Activated T-helper 9 cell treated with anti-CD3 and anti-CD28 coated beads, Interleukin-2, amount 50 U/mL, for 16 hours (primary cell): ENCODE data around the gene CTSD.

Experiments used
- DNase-seq: peaks from one replicate; pipeline ENCODE4 v3.0.0-alpha.2; 2020; ENCODE audit warnings: low read depth

Gene CTSD

DNA sequence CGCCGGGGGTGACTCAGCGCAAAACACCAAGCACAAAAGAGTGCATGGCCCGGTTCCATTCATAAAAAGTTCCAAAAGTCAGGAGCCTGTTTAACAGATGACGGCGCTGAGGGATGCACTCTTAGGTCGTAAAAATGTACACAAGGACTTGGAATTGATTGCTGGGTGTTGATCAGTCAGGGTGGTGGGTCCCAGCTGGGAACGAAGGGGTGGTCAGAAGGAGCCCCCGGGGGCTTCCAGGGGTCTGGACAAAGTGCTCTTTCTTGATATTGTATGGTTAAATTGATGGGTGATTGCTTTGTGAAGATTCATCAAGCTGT is 34.1 kb downstream of the CTSD start:
- no peak for DNase-seq

DNA sequence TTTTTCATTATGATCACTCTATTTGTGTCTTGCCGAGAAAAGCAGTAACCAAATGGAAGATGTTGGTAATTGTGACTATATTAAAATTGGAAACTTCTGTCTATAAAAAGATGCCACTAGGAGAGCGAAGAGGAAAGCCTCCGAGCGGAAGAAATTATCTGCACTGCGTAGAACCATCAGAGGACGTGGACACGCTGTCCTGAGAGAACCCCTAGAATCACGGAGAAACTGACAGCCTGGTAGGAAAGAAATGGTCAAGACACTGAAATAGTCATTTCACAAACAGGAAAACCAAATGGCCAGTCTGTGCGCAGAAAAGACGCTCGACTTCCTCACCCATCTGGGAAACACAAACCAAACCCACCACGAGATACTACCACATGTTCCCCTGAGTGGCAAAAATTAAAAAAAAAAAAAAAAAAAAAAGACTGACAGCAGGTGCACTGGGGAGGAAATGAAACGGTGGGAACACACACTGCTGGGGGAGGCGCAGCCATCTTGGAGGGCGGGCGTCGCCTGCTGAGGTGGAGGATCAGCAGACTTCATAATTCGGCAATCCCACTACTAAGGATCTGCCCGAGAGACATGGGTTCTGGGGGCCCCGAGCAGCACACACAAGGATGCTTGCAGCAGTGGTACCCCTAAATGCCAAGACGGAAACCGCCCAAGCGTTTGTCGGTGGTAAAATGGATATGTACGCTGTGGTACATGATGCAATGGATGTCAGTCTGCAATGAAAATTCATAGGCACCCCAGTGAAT is 34.6 kb downstream of the CTSD start:
- no peak for DNase-seq

- DNase-seq: no peak
Measured at GRCh38 chr11:1728301-1728700, 35.4 kb downstream of the CTSD start.

DNA sequence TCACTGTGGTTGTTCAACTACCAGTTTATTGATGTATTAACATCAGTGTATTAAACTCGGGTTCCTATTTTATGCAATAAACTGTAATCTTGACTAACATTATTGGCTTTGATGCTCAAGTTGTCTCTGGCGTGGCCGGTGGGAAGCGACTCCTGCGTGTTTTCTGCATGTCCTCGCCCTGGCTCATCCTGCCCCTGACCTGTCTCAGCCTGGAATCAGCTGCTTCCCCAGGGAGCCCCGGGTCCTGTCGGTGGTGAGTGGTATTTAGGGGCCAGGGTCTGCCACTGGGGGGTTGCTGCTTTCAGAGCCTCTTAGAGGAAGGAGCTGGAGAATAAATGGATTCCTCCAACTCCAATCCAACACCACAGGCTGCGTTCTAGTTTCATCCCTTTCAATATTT is 35.9 kb downstream of the CTSD start:
- DNase-seq: no peak

GRCh38 chr11:1727096-1727690 is 36.5 kb downstream of the CTSD start:
- no peak for DNase-seq

DNA sequence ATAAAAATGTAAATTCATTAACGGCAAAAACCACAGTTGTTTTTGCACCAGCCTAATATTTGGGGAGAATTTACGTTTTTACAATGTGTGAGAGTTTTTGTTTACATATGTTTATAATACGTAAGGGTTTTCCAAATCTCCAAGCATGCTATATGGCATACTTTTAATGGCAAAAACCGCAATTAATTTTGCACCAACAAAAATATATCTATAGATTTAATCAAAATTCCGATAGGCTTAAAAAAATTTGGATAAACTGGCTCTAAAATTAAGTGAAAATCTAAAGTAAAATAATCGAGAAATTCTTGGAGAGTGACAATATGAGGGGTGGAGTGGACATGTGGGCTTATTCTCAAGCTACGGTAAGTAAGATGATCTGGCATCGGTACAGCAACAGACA is 43.9 kb downstream of the CTSD start:
- no peak for DNase-seq

- DNase-seq: no peak
Measured at GRCh38 chr11:1718326-1718725, 45.4 kb downstream of the CTSD start.

DNA sequence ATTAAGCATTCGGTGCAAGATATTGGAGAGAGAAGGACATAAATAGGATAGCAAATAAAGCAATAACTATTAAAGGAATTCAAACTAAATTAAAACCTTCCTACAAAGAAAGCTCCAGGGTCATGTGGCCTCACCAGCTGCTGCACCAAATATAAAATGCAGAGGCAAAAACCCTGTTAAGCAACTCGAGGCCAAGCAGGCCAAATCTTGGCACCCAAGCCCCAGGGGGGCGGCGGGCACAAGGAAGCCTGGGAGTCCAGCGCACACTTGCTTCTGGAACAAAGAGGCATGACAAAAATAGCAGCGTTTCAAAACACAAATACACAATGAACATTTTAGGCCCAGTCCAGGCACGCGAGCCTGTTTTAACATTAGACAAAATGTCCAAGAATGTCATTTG is 46.0 kb downstream of the CTSD start:
- DNase-seq: no peak

- no peak for DNase-seq
Measured at GRCh38 chr11:1714908-1715885, 48.5 kb downstream of the CTSD start.

DNA sequence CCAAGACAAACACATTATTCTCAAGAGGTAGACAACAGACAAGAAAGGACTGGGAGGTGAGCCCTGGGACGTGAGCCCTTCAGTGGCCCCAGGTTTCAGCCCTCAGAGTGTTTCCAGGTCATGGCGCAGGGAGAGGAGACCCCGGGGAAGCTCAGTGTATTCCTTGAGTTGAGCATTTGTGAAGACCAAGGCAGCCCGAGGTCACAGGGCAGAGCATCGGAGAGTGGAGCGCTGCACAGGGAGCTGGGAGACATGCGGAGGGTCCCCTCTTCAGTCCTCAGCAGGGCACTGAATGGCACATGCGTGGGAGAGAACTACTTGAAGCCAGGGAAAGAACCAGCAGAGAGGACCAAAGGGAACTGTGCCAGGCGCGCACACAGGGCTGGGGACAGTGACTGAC is 55.0 kb downstream of the CTSD start:
- no peak for DNase-seq

- DNase-seq: no peak
Measured at GRCh38 chr11:1707751-1708150, 56.0 kb downstream of the CTSD start.

GRCh38 chr11:1706634-1707400 is 56.9 kb downstream of the CTSD start:
- no peak for DNase-seq

GRCh38 chr11:1705126-1706052 is 58.3 kb downstream of the CTSD start:
- no peak for DNase-seq

DNA sequence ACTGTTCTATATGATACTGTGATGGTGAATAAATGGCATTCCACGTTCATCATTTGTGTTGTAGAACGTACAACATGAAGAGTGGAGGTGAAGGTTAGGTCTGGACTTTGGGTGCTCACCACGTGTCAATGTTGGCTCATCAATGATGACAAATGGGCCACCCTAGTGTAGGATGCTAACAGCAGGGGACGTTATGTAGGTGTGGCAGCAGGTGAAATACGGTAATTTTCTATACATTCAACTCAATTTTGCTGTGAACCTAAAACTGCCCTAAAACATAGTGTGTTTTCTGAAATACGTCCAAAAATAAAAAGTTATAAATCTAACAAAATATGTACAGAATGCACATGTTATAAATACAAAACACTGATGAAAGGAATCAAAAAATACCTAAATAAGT is 60.6 kb downstream of the CTSD start:
- DNase-seq: no peak
